ENCODE results near the gene KCNJ12.
A peak's percentile ranks its signal among the peaks of the same experiment; 100 is the strongest.

DNA sequence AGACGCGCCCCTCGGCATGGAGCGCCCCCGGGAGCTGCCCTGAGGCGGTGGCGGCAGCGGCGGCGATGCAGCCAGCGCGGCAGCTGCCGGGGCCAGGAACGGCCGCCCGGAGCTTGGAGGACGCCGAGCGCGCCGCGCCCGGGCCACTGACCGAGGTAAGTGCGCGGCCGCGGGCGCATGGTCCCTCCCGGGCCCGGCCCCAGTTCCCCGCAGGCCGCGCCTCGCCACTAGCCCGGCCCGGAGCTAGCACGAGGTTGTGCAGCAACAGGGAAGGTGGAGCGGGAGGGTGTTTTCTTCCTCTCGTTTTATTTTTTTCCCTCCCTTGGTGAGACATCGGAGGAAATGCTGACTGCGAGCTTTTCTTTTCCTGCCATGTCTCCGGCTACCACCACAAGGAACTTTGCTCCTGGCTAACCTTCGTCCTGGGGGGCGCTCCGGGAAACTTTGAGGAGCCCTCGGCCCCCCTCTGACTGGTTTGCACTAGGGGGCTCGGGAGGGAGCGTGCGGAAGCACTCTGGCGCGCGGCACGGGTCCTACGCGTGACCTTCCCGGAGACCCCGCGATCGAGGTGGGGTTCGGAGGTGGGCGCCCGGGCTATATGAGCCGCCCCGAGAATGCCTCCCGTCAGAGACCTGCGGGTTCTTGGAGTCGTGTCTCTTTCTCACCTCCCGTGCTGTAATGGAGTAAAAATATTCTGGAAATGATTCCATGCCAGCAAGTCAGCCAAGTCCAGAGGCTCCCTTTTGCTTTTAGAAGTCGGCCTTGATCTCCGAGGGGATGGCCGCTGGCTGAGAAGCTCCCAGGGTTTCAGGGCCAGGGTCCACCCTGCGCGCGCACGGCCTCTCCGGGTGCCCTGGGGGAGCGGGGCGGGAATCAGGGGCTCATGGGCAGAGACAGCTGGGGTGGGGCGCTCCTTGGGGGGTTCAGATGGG is 868 bp downstream of the KCNJ12 start:
- TF ChIP-seq ETV6 (CRISPR knock-in tag; IDR thresholded peaks at IDR 0.05) (no peak), IRF2 (CRISPR knock-in tag; IDR thresholded peaks at IDR 0.05; ENCODE audit: borderline replicate concordance, low read depth) (no peak), CREB1 (CRISPR knock-in tag; IDR thresholded peaks at IDR 0.05) (no peak)
- TF ChIP-seq, protein P1, sequence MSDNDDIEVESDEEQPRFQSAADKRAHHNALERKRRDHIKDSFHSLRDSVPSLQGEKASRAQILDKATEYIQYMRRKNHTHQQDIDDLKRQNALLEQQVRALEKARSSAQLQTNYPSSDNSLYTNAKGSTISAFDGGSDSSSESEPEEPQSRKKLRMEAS (CRISPR knock-in tag; IDR thresholded peaks at IDR 0.05): peak; percentile 44; the same call in 1 of the 2 replicates
